Measurements from ENCODE around the gene FBXL7.

The FBXL7 gene

GRCh38 chr5:15703901-15704300, 203.9 kb downstream of the FBXL7 start:
- H3K4me3 ChIP-seq (ENCODE audit: low read depth, low read length), result no peak overlapping the region
- DNase-seq (ENCODE audit: low read depth), result no peak
- TF ChIP-seq CTCF (IDR thresholded peaks at IDR 0.05; ENCODE audit: insufficient read depth, low read depth, low read length, missing control alignments), result no peak

GRCh38 chr5:15704397-15704947, 204.5 kb downstream of the FBXL7 start:
- no peak for TF ChIP-seq CTCF (IDR thresholded peaks at IDR 0.05; ENCODE audit: insufficient read depth, low read depth, low read length, missing control alignments)
- no peak for DNase-seq (ENCODE audit: low read depth)
- no peak overlapping the region for H3K4me3 ChIP-seq (ENCODE audit: low read depth, low read length)

- no peak overlapping the region for H3K4me3 ChIP-seq (ENCODE audit: low read depth, low read length)
- no peak for DNase-seq (ENCODE audit: low read depth)
- TF ChIP-seq CTCF (IDR thresholded peaks at IDR 0.05; ENCODE audit: insufficient read depth, low read depth, low read length, missing control alignments), result no peak
Measured at GRCh38 chr5:15707631-15708030, 207.7 kb downstream of the FBXL7 start.

GRCh38 chr5:15711892-15712291, 211.9 kb downstream of the FBXL7 start:
- TF ChIP-seq CTCF (IDR thresholded peaks at IDR 0.05; ENCODE audit: insufficient read depth, low read depth, low read length, missing control alignments), result no peak

GRCh38 chr5:15715535-15715934, 215.6 kb downstream of the FBXL7 start:
- no peak for DNase-seq (ENCODE audit: low read depth)
- H3K4me3 ChIP-seq (ENCODE audit: low read depth, low read length), result no peak overlapping the region
- no peak for TF ChIP-seq CTCF (IDR thresholded peaks at IDR 0.05; ENCODE audit: insufficient read depth, low read depth, low read length, missing control alignments)

More at GRCh38 chr5:15711892-15712291, 211.9 kb downstream of the FBXL7 start:
- H3K4me3 ChIP-seq (ENCODE audit: low read depth, low read length), result no peak overlapping the region
- no peak for DNase-seq (ENCODE audit: low read depth)

- no peak for TF ChIP-seq CTCF (IDR thresholded peaks at IDR 0.05; ENCODE audit: insufficient read depth, low read depth, low read length, missing control alignments)
- no peak overlapping the region for H3K4me3 ChIP-seq (ENCODE audit: low read depth, low read length)
- no peak for DNase-seq (ENCODE audit: low read depth)
Measured at GRCh38 chr5:15715967-15716366, 216.0 kb downstream of the FBXL7 start.

- TF ChIP-seq CTCF (IDR thresholded peaks at IDR 0.05; ENCODE audit: insufficient read depth, low read depth, low read length, missing control alignments), result no peak
- H3K4me3 ChIP-seq (ENCODE audit: low read depth, low read length), result no peak overlapping the region
- DNase-seq (ENCODE audit: low read depth), result no peak
Measured at GRCh38 chr5:15717001-15717400, 217.0 kb downstream of the FBXL7 start.

Data from GM12865 (cell line).